Natural killer cell treated with Interleukin-12 subunit alpha and Interleukin-12 subunit beta and Interleukin-15 and Interleukin-18, amount 100 ng/mL, for 72 hours (primary cell): ENCODE measurements around the gene NSD2. TPM values are rescaled to one million over a fixed set of nuclear protein-coding genes. Genes with fewer than 3 reads are reported as not detected.

Source experiments
- ATAC-seq, 2 donors: fragments of 150-1000 bp; cut with Tn5 transposase in 1 of 2; sonication (Bioruptor Pico), chemical (Tn5 transposase) in 1 of 2; 2 replicates each; pipeline ENCODE4 v1.10.0; 2021
- DNase-seq: peaks from one replicate; pipeline ENCODE4 v3.0.0; 2022; ENCODE audit warnings: low spot score
- H3K27ac Mint-ChIP-seq, 2 donors: 1 replicate in 1 of 2; 2 replicates in 1 of 2; pipeline ENCODE4 v1.8.0; 2022; ENCODE audit warnings: mixed read lengths in 2 of 2, mild to moderate bottlenecking in 1 of 2, moderate library complexity in 1 of 2
- H3K27me3 Mint-ChIP-seq, 2 donors: 1 replicate in 1 of 2; 2 replicates in 1 of 2; pipeline ENCODE4 v1.8.0; 2022; ENCODE audit warnings: mixed read lengths in 2 of 2
- H3K36me3 Mint-ChIP-seq: one replicate; pipeline ENCODE4 v1.8.0; 2022; ENCODE audit warnings: mixed read lengths
- H3K4me1 Mint-ChIP-seq, 2 donors: 1 replicate in 1 of 2; 2 replicates in 1 of 2; pipeline ENCODE4 v1.8.0; 2022; ENCODE audit warnings: low read depth in 2 of 2, mixed read lengths in 2 of 2, mild to moderate bottlenecking in 1 of 2
- H3K4me3 Mint-ChIP-seq: one replicate; pipeline ENCODE4 v1.8.0; 2022; ENCODE audit warnings: mixed read lengths
- H3K9me3 Mint-ChIP-seq: 2 replicates; pipeline ENCODE4 v1.8.0; 2022; ENCODE audit warnings: mixed read lengths
- total RNA-seq, 2 donors: library from RNA; stranded (reverse); gene quantifications; one replicate each; pipeline ENCODE4 v1.2.3, GENCODE V29; 2022

Gene NSD2
- total RNA-seq: 100 to 1,000 TPM; 127 to 375 TPM

- Mint-ChIP-seq H3K27me3 (no peaks in the 10 kb centered on the region), H3K36me3 (peaks cover 9% of the 10 kb centered on the region), H3K4me1 (peaks cover 22 to 32% of the 10 kb centered on the region in 2 donors), H3K9me3 (no peaks in the 10 kb centered on the region), H3K4me3 (peak within 1 kb of the TSS; percentile 95), H3K27ac (peak within 1 kb of the TSS; percentile 93)
- DNase-seq (peak; percentile 92), ATAC-seq (peak; percentile 84 to 88)
These were observed at the start of gene NSD2 for GRCh38 chr4:1870578-1871443. TSS of gene NSD2 (plus strand) at chr4:1871393. CDS start at chr4:1900655, 29,262 bp downstream.

- Mint-ChIP-seq H3K4me3 (no peak overlapping the region), H3K4me1 (peaks cover 0 to 2% of the 10 kb centered on the region in 2 donors), H3K9me3 (no peaks in the 10 kb centered on the region), H3K27me3 (no peaks in the 10 kb centered on the region), H3K27ac (no peak overlapping the region), H3K36me3 (peaks cover 21% of the 10 kb centered on the region)
- ATAC-seq (peak in 1 of 2 donors; percentile 7), DNase-seq (no peak)
These were observed 49.3 kb upstream of the NSD2 start for GRCh38 chr4:1821679-1822567.

- Mint-ChIP-seq H3K4me1 (peaks cover 0 to 3% of the 10 kb centered on the region in 2 donors), H3K36me3 (peaks cover 21% of the 10 kb centered on the region), H3K27me3 (no peaks in the 10 kb centered on the region), H3K4me3 (no peak overlapping the region), H3K9me3 (no peaks in the 10 kb centered on the region), H3K27ac (no peak overlapping the region)
- ATAC-seq: peak in 1 of 2 donors; percentile 19
- DNase-seq: no peak
These were observed 48.3 kb upstream of the NSD2 start for GRCh38 chr4:1822568-1823544.

- Mint-ChIP-seq H3K36me3 (peaks cover 21% of the 10 kb centered on the region), H3K27me3 (no peaks in the 10 kb centered on the region), H3K27ac (no peak overlapping the region)
These were observed 47.7 kb upstream of the NSD2 start for GRCh38 chr4:1823545-1823932.

GRCh38 chr4:1824746-1825145 is 46.4 kb upstream of the NSD2 start:
- no peak overlapping the region for H3K4me3 Mint-ChIP-seq
- H3K27ac Mint-ChIP-seq: no peak overlapping the region
- DNase-seq: no peak
- ATAC-seq: no peak
- H3K36me3 Mint-ChIP-seq: peaks cover 15% of the 10 kb centered on the region
- no peaks in the 10 kb centered on the region for H3K9me3 Mint-ChIP-seq
- peaks cover 0 to 4% of the 10 kb centered on the region in 2 donors for H3K4me1 Mint-ChIP-seq
- H3K27me3 Mint-ChIP-seq: no peaks in the 10 kb centered on the region

More at GRCh38 chr4:1823545-1823932, 47.7 kb upstream of the NSD2 start:
- Mint-ChIP-seq H3K9me3 (no peaks in the 10 kb centered on the region), H3K4me1 (peaks cover 0 to 3% of the 10 kb centered on the region in 2 donors), H3K4me3 (no peak overlapping the region)
- DNase-seq (no peak), ATAC-seq (no peak)

- no peak for ATAC-seq
- H3K4me1 Mint-ChIP-seq: peaks cover 0 to 6% of the 10 kb centered on the region in 2 donors
- no peak for DNase-seq
- no peak overlapping the region for H3K27ac Mint-ChIP-seq
- peaks cover 14% of the 10 kb centered on the region for H3K36me3 Mint-ChIP-seq
- H3K4me3 Mint-ChIP-seq: no peak overlapping the region
- no peaks in the 10 kb centered on the region for H3K27me3 Mint-ChIP-seq
- H3K9me3 Mint-ChIP-seq: no peaks in the 10 kb centered on the region
These were observed 45.9 kb upstream of the NSD2 start for GRCh38 chr4:1825326-1825725.

GRCh38 chr4:1826531-1827350 is 44.5 kb upstream of the NSD2 start:
- H3K36me3 Mint-ChIP-seq: peaks cover 17% of the 10 kb centered on the region

GRCh38 chr4:1830234-1830633 is 41.0 kb upstream of the NSD2 start:
- no peak for ATAC-seq
- peaks cover 0 to 14% of the 10 kb centered on the region in 2 donors for H3K4me1 Mint-ChIP-seq
- H3K4me3 Mint-ChIP-seq: no peak overlapping the region
- peaks cover 16% of the 10 kb centered on the region for H3K36me3 Mint-ChIP-seq
- H3K27ac Mint-ChIP-seq: peak overlapping the region in 1 of 2 donors; percentile 8
- no peak for DNase-seq
- H3K27me3 Mint-ChIP-seq: no peaks in the 10 kb centered on the region
- no peaks in the 10 kb centered on the region for H3K9me3 Mint-ChIP-seq

More at GRCh38 chr4:1826531-1827350, 44.5 kb upstream of the NSD2 start:
- DNase-seq (no peak), ATAC-seq (no peak)
- no peak overlapping the region for H3K27ac Mint-ChIP-seq
- H3K4me1 Mint-ChIP-seq: peaks cover 0 to 6% of the 10 kb centered on the region in 2 donors
- no peaks in the 10 kb centered on the region for H3K9me3 Mint-ChIP-seq
- H3K27me3 Mint-ChIP-seq: no peaks in the 10 kb centered on the region
- H3K4me3 Mint-ChIP-seq: no peak overlapping the region

GRCh38 chr4:1830642-1831228 is 40.5 kb upstream of the NSD2 start:
- H3K4me1 Mint-ChIP-seq: peaks cover 0 to 14% of the 10 kb centered on the region in 2 donors
- no peaks in the 10 kb centered on the region for H3K27me3 Mint-ChIP-seq
- H3K4me3 Mint-ChIP-seq: no peak overlapping the region
- H3K27ac Mint-ChIP-seq: no peak overlapping the region
- ATAC-seq (peak in 1 of 2 donors; percentile 20), DNase-seq (no peak)
- no peaks in the 10 kb centered on the region for H3K9me3 Mint-ChIP-seq
- H3K36me3 Mint-ChIP-seq: peaks cover 16% of the 10 kb centered on the region

- ATAC-seq (no peak), DNase-seq (no peak)
- H3K27ac Mint-ChIP-seq: no peak overlapping the region
- no peak overlapping the region for H3K4me3 Mint-ChIP-seq
- H3K27me3 Mint-ChIP-seq: no peaks in the 10 kb centered on the region
- H3K9me3 Mint-ChIP-seq: no peaks in the 10 kb centered on the region
- H3K36me3 Mint-ChIP-seq: peaks cover 19% of the 10 kb centered on the region
- H3K4me1 Mint-ChIP-seq: peaks cover 0 to 14% of the 10 kb centered on the region in 2 donors
These were observed 39.9 kb upstream of the NSD2 start for GRCh38 chr4:1831331-1831730.

GRCh38 chr4:1832690-1833089 is 38.5 kb upstream of the NSD2 start:
- peaks cover 21% of the 10 kb centered on the region for H3K36me3 Mint-ChIP-seq
- ATAC-seq: no peak
- H3K27ac Mint-ChIP-seq: no peak overlapping the region
- peaks cover 0 to 11% of the 10 kb centered on the region in 2 donors for H3K4me1 Mint-ChIP-seq
- no peak for DNase-seq
- H3K27me3 Mint-ChIP-seq: no peaks in the 10 kb centered on the region
- H3K4me3 Mint-ChIP-seq: no peak overlapping the region
- H3K9me3 Mint-ChIP-seq: no peaks in the 10 kb centered on the region
